NCI-H510A treated with DMSO at 0.1 percent for 48 hours (cell line): ENCODE data around the gene ADCY5.
A peak's percentile ranks its signal among the peaks of the same experiment; 100 is the strongest.
"Not testable (repeated sequence)": the region's sequence is repeated elsewhere in the genome, so short reads cannot be mapped to it uniquely, and the experiment has no call there.

Experiments used
- DNase-seq: peaks from one replicate; lab custom pipeline; 2025; lab: John Stamatoyannopoulos, UW

The ADCY5 gene

DNA sequence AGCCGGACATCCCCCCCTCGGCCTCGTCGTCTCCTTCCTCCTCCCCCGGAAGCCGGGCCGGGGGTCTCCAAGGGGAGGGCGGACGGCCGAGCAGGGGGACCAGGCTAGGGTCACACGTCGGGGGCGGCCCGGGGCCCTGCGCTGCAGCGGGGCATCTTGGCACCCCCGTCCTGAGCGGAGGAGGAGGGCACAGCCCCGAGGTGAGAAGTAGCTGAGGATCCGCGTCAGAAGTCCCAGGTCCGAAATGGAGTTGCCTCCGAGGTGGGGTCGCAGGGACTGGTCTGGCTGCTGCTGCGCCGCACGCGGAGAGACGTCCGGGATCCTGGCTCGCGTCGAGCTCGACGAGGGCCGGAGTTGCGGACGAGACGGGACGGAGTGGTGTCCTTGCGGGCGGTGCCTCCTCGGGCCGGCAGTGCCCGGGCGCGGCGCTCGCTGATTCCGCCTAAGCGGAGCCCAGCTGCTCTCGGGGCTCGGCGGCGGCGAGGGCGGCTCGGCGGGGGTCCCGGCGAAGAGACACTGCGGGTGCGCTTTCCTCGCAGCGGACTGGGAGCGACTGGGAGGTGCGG, at the start of gene ADCY5:
Gene ADCY5, minus strand, starts transcription at position 555 of the 566 bp plus-strand sequence. Its CDS starts 545 bp downstream, at position 10.
- DNase-seq, result no peak

DNA sequence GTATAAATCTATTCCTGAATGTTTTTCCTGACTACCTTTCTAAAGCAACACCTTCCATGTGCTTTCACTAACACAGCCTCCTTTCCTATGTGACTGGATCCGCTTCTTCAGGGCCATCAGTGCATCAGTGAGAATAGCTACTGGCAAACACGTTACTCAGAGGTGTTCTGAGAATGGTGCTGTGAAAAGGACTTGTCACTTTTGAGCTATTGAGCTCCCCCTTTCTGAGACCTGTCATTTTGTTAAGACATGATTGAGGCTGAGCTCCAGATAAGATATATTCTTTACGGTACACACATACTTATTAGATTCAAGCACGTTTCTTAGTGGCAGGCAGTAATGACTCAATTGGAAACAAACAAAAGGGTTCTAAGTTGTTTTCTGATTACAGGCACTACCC, 45.0 kb upstream of the ADCY5 start:
- no peak for DNase-seq

DNA sequence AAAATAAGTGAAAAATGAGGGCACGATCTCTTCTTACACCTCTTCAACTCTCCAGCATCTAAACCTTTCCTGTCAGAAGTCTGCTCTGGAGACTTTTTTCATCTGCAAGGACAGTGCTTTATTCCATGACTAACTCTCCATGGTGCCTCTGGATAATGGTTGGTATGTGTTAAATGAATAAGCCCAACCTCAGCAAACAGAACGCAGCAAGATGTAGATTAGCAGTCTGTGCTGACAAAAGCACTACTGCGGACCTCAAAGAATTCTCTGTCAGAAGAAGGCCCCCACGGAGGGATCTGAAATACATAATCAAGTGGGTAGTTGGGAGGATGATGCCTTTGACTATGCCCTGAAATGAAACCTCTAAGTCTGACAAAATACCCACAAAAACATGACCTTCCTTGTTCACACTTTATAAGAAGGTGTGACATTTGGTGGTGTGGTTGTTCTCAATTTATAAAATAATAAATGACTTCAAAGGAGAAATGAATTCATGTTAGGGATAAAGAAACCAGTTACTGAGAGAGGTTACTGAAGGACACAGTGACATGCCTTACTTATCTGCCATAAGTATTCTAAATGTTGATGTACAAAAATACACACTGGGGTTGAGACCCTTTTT, 43.2 kb upstream of the ADCY5 start:
- DNase-seq, result no peak

DNA sequence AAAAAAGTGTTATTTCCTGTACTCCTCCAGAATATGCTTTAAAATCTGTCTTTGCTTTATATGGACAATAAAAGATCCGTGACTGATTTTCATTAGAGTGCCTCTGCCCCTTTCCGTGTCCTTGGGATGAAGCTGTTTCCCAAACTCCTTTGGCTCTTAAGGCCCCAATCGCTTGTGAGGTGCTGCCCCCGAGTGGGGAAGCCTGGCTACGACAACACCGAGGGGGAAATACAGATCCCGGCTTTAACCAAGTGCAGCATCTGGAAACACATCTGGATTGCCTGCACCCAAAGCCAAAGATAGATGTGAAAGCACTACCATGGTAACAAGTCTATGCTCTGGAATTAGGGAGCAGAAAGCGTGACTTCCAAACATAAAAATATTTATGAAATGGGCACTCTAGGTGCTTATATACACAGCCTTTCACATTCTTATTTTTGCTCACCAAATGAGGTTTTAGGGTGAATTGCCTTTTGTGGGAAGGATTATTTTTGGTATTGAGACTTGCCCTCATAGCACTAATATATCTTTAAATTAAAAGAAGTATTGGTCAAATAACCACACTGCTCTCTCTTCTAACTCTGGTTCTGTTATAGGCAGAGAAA, 40.6 kb upstream of the ADCY5 start:
- DNase-seq, result peak; percentile 32

DNA sequence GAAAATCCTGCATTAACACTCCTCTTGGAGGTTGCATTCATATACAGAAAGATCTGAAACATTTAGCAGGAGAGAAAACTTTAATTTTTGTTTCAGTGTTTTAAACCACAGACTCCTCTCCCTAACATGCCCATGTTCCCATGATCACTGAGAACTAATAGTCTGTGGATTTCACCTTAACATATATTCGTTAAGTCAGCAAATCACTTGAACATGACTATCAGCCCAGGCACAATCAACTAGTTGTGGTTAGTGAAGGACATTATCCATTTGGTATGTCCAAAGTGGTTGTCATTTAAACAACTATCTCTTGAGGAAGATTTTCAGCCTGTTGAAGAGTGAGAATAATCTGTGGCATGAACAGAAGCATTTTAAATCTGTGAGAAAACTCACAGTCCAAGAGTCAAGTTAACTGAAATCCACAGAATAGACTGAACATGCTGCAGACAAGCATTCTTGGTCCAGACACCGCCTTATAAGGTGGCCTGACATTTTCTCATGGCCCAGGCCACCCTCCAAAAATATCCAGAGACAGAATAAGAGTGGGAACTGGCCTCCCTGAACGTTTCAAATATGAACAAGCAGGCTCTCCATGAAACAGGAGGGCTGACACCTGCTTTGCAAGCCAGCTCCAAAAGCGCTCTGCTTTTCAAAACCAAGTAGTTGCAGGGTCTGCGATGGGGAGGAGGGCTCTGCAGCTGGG, 39.9 kb upstream of the ADCY5 start:
- DNase-seq, result no peak

DNA sequence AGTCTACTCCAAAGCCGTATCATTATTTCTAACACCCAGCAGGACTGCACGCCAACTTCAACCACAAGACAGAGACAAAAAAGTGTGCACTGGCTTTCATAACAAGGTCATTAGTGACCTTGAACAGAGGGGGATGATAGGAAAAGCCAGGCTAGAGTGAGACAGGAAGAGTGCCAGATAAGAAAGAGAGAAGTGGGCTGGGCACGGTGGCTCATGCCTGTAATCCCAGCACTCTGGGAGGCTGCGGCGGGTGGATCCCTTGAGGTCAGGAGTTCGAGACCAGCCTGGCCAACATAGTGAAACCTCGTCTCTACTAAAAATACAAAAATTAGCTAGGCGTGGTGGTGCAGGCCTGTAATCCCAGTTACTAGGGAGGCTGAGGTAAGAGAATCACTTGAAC, 38.2 kb upstream of the ADCY5 start:
- not testable (repeated sequence) for DNase-seq

DNA sequence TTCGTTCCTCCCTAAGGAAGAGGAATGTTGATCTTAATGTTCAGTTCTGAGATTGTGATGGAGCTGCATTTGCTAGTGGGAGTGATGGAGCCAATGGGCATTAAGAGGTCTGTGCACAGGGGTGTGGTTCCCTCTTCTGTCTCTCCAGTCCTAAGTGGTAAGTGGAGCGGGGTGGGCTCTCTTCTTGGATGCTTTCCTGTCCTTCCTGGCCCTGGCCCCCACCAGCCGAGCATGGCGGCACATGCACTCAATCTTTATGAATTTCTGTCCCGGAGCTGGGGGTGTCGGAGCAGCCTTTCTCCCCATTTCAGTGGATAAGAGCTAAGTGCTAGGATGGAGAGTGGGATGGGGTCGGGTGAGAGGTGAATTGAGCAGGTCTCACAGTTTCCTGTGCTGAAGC, 37.6 kb upstream of the ADCY5 start:
- no peak for DNase-seq

DNA sequence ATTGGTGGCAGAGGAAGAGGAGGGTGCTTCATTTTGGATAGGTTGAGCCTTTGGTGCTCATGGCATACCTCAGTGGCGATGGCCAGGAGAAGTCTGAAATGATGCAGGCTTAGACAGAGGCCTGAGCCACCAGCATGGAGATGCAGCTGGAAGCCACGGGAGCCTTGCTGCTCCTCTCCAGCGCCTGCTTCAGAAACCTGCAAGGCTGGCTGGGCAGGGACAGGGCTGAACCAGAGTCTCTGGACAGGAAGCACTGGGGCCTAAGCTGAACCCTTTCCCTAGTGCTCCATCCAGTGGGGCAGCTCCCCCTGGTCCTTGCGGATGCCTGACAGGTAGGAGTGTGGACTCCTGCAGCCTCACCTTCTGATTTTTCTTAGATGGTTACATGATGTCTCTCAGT, 36.7 kb upstream of the ADCY5 start:
- no peak for DNase-seq

DNA sequence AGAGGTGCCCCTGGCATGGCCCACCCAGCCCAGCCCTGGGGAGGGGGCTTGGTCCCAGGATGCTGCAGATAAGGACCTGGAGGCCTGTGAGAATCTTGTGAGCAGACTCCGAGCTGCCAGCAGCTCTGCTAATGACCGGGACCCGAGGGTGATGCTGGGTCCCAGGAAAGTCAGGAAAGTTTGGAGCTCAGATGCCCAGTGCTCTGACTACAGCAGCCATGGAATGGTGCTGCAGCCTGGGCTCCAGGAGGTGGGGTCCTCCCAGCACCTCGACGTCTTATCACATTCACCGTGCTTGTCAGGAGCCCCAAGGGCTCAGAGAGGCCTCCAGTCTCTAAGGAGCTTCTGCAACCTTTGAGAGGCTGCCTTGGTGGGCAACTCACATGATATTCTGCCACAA, 34.3 kb upstream of the ADCY5 start:
- DNase-seq, result no peak

DNA sequence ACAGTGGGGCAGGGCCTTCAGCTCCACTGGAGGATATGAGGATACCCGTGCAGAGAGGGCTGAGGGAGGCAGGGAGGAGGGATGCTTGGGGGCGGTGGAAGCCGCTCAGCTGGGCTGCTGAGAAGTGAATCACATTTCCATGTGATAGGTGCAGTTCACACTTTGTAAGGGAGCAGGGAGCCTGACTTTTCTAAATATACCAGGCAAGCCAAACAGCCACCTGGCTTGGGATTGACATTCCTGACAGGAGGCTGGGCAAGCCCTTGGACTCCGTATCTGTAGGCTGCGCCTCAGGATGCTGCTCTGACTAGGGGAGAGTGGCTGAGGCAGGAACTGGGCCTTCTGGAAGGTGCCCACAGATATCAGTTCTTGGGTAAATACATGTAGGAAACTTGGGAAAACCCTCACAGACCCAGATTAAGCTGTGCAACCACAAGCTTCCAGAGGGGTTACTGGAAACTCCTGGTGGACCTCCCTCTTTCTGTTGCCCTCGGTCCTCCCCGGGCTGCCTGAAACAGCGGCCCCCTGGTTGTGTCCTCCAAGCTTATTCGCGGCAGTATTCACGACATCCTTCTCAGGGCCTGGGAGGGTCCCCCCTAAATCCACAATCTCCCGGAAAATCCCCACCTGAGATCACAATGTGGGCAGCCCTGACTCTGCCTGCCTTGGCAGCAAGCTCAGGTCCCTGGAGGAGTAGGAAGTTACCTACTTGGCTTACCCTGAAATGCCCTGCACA, 33.0 kb upstream of the ADCY5 start:
- DNase-seq, result no peak

DNA sequence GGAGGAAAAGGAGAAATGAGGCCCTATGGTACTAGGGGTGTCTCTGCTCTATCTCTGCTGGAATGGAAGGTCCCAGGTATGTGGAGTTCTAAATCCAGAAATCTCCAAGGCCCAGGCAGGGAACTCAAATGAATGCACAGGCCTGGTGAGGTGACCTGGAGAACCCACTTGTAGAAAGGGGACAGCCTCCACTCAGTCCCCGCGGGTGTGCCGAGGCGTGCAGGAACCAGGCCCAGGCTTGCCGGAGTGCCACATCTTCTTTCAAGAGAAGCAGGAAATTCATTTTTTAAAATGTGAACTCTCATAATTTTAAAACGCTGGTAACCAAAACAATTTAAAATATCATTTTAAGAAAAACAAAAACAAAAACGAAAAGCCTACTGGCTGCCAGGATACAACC, 32.2 kb upstream of the ADCY5 start:
- no peak for DNase-seq

DNA sequence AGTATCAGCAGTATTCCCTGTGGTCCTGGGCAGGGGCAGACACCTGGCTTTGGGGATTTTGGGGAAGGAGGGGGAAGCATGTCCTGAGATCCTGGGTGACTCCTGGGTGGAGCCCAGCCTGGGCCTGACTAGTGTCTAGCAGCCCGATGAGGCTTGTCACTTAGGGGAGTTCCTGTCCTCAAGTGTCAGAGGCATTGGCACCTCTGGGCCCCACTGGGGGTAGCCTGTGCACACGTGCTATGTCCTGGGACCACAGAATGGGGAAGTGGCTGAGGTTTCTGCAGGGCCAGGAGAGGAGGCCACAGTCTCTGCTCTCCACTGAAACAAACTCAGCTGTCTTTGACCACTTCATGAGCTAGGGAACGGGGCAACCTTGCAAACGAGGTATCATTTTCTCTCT, 31.5 kb upstream of the ADCY5 start:
- DNase-seq, result no peak

DNA sequence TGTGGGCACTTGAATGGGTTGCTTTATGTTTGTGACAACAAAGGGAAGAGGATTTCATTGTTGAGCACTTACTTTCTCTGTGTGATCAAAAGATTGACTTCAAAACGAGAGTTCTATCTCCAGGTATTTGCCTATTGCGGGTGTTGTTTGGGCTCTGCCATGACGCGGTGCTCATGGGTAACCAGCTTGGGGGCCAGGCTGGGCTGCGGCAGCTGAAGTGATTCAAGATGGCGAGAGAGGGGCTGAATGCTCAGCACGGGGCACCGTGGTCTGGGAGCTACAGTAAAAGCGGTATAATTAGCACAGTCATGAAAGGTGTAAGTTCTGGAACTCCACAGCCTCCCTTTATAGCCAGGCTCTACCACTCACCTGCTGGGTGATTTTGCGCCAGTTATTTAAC, 31.0 kb upstream of the ADCY5 start:
- no peak for DNase-seq

DNA sequence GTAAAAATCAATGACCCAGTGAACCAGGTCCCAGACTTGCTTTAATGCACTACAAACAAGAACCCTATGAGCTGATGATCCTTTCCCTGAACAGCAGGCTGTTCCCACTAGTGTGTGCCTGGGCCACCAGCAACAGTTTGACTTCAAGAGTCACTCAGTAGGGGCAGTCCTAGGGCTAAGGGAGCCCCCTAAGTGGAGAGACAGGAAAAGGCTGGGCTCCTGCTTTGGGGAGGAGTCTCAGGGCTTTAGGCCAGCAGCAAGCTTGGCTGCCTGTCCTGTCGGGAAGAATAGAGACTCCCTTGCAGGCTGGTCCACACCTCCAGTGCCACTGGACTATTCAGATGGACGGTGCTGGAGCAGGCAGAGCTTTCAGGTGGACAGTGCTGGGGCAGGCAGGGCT, 29.4 kb upstream of the ADCY5 start:
- DNase-seq, result peak; percentile 24

DNA sequence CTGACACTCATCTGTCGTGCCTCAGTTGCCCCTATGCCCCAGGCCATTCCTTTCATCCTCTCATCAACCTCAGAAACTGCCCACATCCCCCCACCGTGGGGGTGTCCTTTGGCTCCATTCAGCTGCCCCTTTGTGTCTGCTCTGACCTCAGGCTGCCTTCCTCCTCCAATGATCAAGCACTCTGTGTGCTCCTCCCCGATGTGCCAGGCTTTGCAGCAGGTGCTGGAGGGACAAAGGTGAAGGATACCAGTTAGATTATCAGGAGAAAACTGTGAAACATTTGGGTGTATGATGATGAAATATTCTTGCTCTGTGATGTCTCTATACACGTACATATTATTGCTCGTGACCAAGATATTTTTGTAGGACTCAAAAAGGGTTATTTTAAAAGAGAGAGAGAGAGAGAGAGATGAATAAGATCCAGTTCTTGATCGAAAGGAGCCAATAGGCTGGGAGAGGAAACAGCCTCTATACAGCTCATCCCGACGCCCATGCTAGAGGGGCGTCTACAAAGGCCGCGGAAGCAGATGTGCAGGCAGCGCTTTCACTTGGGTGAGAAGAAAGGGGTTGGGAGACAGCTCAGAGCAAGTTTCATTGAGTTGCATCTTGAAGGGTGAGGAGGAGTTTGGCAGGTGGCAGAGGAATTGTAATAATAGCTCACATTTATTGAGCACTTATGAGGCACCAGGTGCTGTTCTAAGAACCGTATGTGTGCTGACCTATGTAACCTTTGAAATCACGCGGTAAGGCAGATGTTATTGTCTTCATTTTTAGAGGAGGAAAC, 28.3 kb upstream of the ADCY5 start:
- DNase-seq, result peak; percentile 17

DNA sequence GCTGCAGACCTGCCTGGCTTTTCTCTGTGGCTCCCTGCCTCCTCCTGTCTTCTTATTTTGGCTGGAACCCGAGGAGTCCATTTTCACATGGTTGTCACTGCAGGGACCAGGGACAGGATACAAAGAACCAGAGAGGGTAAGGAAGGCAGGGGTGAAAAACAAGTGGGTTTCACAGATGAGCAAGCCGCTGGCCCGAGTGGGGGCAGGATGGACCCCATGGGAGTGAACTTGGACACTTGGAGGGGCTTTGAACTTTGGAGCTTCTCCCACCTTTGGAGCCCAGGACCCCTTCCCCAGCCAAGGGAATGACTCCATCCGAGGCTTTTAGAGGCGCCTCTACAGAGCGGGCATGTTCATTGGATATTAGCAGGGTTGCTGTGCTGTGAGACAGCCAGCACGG, 26.9 kb upstream of the ADCY5 start:
- DNase-seq, result no peak

DNA sequence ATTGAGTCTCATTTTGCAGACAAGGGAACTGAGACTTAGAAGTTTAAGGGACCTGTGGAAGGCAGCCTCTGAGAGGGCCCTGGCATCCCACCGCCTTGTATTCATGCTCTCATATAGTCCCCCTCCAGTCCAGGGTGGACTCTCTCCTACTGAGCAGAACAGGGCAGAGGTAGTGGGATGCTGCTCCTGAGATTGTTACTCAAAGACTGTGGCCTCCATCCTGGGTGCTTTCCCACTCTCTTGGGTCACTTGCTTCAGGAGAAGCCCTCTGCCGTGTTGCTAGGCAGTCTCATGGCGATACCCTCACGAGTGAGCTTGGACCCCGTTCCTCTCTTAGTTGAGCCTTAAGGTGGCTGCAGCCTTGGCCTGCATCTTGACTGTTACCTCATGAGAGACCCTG, 22.2 kb upstream of the ADCY5 start:
- DNase-seq, result no peak

DNA sequence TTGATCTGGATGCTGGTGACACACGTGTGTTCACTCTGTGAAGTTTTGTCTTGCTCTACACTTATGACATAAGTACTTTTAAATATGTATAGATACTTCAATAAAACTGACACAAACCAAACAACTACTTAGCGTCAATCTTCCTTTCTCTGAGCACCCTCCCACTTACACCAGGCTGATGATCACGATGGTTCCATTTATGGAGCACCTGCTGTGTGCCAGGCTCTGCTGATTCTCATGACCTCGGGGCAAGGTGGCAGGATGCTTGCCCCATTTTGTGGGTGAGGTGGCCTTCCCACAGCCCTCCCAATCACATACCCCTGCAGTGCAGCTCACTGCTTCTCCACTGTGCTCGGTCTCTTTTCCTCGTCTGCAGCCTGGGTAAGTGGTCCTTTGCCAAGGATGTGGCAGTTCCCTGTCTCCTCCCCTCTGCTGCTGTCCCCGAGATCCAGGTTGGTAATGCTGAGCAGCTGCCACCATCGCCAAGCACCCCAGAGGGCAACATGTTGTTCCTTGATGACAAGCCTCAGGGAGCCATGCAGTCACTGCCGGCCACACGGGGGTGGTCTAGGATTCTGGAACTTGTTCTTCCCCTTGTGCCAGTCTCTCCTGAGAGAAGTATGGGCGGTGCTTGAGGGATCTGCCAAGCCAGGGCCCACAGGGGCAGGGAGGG, 20.6 kb upstream of the ADCY5 start:
- DNase-seq, result no peak

DNA sequence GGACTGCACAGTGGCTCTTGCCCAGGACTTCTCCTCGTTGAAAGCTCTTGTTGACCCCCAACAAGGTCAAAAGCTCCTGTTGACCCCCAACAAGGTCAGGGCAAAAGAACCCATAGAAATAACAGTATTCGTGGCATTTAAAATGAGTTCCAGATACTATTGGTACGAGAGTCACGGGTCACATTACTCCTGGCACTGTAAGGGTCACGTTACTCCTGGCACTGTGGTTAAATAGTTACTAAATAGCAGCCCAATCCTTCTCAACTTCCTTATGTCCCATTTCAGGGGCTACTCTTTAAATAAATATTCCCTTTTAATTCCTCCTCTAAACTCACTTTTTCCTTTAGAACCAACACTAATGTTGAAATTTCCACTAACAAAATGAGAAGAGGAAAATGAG, 18.2 kb upstream of the ADCY5 start:
- no peak for DNase-seq

DNA sequence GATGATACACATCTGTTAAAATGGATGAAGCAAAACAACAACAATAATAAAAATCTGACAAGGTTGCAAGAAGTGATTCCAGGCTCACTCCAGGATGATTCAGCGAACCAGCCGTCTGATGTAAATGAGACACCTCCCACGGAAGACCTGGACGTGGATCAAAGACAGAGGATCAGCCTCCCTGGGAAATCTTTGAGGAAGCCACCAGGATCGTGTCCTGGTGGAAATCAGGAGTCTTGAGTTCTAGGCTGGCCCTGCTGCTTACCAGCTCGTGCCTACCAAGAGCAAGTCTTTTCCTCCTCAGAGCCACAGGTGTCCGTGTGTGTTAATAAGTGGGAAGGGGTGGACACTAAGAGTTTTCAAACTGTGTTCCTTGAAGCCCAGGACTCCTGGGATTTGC, 15.3 kb upstream of the ADCY5 start:
- DNase-seq, result no peak

DNA sequence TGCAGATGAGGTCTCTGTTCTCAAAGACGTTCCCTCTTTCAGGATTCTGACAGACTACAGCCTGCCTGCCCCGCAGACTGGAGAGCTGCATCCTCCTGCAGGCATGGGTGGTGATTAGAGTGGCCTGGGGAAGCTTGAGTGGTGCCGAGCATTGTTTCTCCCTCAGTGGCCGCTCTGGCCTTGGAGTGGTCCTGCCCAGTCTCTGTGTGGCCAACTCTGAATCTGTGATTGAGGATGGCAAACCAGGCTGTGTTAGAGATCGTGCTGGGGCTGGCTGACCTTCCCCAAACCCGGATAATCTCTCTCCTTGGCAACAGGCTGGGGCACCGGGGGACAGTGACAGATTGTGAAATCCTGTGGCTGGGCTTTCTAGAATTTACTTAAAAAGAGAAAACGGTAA, 11.0 kb upstream of the ADCY5 start:
- no peak for DNase-seq
